CD4-positive, alpha-beta T cell treated with Interleukin-15 for 1 hour (primary cell): ENCODE results near the gene MCF2L.
"Not testable (repeated sequence)": the region's sequence is repeated elsewhere in the genome, so short reads cannot be mapped to it uniquely, and the experiment has no call there.

Experiments used
- DNase-seq: peaks from one replicate; pipeline ENCODE4 v3.0.0-alpha.2; 2020

MCF2L gene

GRCh38 chr13:112968910-112969691 lies at the start of gene MCF2L:
MCF2L (plus strand) TSS chr13:112969214; CDS start chr13:112969380, 166 bp downstream.
- peak; percentile 49 for DNase-seq

GRCh38 chr13:112923962-112924361 lies 45.1 kb upstream of the MCF2L start:
- no peak for DNase-seq

GRCh38 chr13:112924365-112924764 lies 44.6 kb upstream of the MCF2L start:
- no peak for DNase-seq

DNA sequence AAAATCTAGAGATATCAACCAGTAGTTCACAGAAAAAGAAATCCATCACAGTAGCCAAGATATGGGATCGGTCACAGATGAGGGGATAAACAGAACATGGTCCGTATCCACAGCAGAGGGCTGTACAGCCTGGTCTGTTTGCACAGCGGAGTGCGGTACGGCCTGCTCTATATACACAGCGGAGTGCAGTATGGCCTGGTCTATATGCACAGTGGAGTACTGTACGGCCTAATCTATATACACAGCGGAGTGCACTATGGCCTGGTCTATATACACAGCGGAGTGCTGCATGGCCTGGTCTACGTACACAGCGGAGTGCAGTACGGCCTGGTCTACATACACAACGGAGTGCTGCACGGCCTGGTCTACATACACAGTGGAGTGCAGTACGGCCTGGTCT lies 43.0 kb upstream of the MCF2L start:
- no peak for DNase-seq

- no peak for DNase-seq
Measured at GRCh38 chr13:112926993-112927392, 42.0 kb upstream of the MCF2L start.

DNA sequence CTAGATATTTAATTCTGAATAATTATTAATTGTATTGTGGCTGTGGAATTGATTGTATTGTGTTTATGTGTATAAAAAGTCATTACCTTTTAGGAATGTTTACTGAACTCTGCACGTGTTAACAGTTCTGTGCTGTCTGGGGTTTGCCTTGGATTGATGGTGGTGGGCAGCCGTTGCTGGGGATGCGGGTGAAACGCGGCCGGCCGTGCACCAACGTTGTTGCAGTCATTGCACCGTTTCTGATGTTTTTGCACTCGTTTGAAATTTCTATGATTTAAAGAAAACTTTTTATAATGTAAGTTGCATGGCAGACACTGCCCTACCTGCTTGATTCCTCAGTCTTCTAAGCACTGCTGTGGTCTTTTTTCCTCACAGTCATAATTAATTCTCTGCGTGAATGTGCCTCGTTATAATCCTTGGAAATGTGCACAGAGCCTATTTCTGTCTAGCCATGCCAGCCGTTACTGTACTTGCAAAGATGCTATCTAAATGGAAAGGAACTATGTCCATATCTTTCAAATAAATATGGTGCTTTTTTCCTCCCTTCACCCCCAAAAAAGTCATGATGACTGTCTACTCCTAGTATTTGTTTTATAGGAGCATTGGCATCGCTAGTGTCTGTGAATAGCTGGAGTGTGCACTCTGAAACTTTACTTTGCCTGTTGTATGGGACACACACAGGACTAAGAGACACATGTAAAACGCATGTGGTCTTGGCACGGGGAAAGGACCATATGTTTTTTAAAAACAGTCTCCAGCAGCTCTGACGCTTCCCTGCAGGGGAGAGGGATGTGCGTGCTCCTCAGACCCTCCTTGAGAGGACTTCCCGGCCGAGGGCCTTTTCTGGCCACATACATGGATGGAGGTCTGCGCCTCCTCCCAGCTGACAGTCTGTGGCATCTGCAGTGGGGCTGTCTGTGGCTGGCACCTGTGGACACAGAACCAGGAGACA lies 40.7 kb upstream of the MCF2L start:
- DNase-seq = no peak

GRCh38 chr13:112928972-112929782 lies 39.8 kb upstream of the MCF2L start:
- no peak for DNase-seq

DNA sequence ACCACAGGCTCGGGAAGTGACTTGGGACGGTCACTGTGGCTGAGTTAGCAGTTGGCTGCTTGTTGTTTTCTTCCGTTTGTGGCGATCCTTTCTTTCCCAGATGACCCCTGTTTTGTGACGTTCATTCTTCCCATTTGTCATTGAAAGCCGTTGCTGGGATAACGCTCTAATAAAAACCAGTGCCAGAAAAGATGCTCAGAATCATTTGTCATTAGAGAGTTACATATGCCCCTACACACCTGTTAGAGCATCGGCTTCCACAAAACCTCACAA lies 39.3 kb upstream of the MCF2L start:
- no peak for DNase-seq

- DNase-seq = no peak
Measured at GRCh38 chr13:112930192-112930591, 38.8 kb upstream of the MCF2L start.

- DNase-seq = no peak
Measured at GRCh38 chr13:112931028-112931934, 37.7 kb upstream of the MCF2L start.

DNA sequence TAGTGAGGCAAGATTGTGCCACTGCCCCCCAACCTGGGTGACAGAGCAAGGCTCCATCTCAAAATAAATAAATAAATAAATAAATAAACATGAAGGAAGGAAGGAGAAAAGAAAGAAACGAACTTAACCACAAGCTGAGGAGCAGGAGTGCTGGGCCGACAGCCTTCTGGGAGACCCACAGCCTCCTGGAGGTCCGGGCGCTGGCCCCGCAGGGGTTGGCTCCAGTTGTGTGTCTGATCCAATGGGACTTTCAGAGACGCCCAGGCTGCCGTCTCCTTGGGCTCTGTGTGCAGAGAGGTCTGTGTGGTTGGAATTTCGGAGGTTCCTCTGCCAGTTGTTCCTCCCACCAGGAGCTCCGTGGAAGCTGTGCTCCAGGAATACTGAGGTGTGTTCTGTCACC lies 36.0 kb upstream of the MCF2L start:
- DNase-seq = no peak

DNA sequence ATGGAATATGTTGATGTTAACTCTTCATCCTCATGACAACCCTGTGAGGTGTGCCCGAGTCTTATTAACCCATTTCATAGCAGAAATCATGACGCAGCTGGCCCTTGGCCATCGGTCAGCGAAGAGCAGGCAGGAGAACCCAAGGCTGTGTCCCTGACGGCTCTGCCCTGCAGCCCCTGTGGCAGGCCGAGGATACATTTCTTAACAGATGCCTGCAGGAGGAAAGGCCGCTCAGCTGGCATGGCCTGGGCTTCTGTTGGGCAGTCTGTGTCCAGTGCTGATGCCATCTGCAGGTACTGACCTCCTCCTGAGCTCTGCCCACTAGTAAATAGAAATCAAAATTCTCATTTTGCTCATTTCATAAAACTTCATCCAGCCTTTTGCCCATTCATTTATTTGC lies 35.4 kb upstream of the MCF2L start:
- no peak for DNase-seq

GRCh38 chr13:112934078-112934477 lies 34.9 kb upstream of the MCF2L start:
- no peak for DNase-seq

DNA sequence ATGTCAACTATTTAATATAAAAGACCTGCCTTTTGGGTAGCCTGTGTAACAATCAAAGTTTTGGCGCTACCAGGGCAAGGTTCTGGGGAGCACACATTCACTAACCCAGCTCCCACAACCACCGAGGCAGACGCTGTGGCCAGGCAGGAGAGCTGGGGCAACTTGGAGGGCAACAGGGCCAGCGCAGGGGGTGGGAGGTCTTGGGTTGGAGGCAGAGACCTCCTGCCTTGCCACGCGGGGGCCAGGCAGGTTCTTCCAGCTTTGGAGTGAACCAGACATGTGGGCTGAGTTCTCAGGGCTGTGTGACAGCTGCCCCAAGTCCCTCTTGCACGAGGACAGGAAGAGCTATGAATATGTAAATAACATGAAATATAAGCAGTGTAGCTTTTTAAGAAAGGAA lies 30.3 kb upstream of the MCF2L start:
- DNase-seq = no peak

DNA sequence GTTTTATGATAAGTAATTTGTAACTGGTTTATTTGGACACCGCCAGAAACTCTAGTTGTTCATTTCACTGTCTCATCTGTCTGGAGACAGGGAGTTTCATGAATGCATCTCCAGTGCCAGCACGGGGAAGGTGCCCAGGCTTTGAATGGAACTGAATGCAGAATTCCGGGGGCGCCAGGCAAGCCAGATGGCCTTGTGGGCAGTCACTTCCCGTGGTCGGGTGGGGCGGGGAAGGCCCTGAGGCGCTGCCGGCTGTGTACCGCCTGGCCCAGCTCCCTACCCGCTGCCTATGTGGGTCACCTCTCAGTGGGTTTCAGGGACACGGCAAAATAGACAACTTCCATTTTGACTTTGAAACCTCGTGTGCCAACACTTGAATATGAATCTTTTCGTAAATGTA lies 28.8 kb upstream of the MCF2L start:
- DNase-seq = no peak

DNA sequence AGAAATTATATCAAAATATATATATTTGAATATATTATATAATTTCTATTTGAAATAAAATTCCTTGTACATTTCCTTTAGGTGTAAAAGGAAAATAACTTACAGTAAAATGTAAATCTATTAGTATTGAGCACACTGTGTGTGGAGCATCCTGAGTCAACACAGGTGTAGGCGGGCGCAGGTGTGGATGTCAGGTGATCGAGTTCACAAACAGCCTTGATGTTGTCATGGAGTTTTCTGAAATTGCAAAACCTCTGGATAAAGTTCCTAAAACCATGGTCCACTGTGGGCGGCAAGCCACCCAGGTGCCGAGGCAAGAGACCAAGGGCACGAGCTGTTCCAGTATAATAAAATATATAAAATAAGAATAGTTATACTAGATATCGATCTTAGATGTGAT lies 27.7 kb upstream of the MCF2L start:
- DNase-seq = no peak

DNA sequence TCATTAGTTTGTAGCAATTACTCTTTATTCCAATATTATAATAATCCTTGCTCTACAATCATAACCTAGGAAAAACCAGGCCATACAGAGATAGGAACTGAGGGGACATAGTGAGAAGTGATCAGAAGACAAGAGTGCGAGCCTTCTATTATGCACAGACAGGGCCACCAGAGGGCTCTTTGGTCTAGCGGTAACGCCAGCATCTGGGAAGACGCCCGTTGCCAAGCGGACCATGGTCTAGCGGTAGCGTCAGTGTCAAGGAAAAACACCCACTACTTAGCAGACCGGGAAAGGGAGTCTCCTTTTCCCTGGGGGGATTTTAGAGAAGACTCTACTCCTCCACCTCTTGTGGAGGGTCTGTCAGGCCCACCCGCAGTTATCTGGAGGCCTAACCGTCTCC lies 27.2 kb upstream of the MCF2L start:
- not testable (repeated sequence) for DNase-seq

DNA sequence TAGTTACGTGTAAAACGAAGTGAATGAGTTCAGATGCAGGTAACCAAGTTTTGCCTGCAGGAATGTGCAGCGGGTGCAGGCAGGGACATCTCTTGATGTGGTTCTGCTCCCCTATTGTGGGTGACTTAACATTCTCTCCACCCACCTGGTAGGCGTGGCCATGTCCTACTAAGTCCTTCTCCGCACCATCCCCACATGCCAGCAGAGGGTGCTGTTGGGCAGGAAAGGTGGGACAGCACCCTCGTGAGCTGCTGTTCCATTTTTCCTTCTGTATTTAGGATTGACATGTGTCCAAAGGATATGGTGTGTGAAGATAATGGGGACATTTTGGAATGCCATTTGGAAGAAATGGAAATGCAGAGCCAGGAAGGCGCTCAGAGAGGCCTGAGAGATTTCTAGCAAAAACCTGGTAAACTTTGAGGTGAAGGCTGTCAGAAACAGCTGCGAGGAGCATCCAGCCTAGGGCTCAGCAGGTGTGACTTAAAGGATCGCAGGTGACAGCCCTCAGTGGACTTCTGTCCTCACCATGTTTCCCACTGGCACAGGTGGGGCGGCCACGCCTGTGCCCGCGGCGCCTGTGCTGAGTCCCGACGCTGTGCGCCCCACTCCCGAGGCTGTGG lies 26.2 kb upstream of the MCF2L start:
- DNase-seq = peak; percentile 90

- DNase-seq = no peak
Measured at GRCh38 chr13:112943309-112944125, 25.5 kb upstream of the MCF2L start.

- DNase-seq = no peak
Measured at GRCh38 chr13:112947796-112948195, 21.2 kb upstream of the MCF2L start.
